ENCODE data around the gene SPEG.
A peak's percentile ranks its signal among the peaks of the same experiment; 100 is the strongest.

Gene SPEG

GRCh38 chr2:219465659-219466561, 31.3 kb downstream of the SPEG start:
- DNase-seq: no peak

DNA sequence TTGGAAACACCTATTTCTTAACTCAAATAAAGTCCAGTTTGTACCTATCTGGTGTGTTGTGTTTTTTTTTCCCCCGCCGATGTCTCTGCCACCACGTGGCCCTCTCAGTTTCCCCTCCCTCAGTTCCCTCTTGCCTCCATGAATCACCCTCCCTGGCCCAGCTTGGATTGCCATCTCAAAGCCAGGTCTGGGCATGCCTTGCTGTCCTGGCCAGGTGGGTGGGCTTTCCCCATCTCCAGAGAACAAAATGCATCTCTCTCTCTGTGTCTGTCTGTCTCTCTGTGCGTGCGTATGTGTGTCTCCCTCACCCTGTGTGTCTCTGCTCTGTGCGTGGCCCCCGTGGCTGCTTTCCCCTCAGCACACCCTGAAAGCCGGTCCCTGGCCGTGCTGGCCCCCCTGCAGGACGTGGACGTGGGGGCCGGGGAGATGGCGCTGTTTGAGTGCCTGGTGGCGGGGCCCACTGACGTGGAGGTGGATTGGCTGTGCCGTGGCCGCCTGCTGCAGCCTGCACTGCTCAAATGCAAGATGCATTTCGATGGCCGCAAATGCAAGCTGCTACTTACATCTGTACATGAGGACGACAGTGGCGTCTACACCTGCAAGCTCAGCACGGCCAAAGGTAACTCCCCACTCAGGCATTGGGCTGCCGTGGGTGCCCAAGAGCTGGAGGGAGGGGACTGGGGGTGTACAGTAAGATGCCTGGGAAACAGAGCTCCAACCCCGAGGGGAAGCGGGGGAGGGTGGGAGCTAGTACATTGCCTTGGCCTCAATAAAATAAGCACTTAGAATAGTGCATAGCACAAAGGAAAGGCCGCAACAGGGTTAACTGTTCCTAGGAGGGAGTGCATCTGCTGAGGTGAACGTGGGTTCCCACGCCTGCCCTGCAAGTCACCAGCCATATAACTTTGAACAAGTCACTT, 32.4 kb downstream of the SPEG start:
- DNase-seq: no peak

GRCh38 chr2:219467736-219468075, 33.1 kb downstream of the SPEG start:
- DNase-seq: no peak

- DNase-seq: no peak
These were observed 34.0 kb downstream of the SPEG start for GRCh38 chr2:219468410-219469185.

DNA sequence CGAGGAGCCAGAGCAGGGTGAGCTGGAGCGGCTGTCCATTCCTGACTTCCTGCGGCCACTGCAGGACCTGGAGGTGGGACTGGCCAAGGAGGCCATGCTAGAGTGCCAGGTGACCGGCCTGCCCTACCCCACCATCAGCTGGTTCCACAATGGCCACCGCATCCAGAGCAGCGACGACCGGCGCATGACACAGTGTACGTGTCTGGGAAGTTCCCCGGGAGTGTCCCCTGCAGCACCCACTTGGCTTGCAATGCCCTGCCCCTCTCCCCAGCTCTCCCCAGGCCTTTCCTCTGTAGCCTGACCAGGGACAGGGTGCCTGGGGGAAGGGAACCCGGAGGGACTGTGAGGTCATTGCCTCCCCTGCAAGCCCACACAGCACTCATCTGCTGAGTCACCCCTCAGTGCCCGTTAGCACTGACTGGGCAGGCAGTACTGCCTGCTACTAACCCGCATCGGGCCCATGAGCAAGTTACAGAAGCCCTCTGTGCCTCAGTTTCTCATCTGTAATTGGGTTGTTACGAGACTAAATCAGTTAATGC, 34.6 kb downstream of the SPEG start:
- DNase-seq: no peak

DNA sequence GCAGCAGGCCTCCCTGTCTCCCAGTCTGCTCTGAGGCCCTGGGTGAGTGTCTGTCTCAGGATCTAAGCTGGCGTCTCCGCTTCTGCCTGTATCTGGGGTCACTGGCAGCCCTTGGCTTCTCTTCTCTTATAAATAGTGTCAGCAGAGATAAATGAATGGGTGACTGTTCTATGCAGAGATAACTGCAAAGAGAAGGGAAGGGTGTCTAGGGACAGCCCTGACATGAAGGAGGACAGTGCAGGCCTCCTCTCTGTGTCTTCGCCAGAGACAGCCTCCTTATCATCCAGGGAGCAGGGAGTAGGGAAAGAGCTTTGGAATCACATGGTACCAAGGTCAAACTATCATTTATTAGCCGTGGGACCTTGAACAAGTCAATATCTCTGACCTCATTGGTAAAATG, 35.8 kb downstream of the SPEG start:
- DNase-seq: no peak

GRCh38 chr2:219471476-219472371, 37.1 kb downstream of the SPEG start:
- no peak for DNase-seq

GRCh38 chr2:219472629-219473187, 38.1 kb downstream of the SPEG start:
- no peak for DNase-seq

GRCh38 chr2:219473511-219473910, 38.9 kb downstream of the SPEG start:
- no peak for DNase-seq

GRCh38 chr2:219474285-219475060, 39.8 kb downstream of the SPEG start:
- no peak for DNase-seq

GRCh38 chr2:219475278-219475677, 40.6 kb downstream of the SPEG start:
- no peak for DNase-seq

GRCh38 chr2:219475697-219476651, 41.3 kb downstream of the SPEG start:
- DNase-seq: peak; percentile 25

DNA sequence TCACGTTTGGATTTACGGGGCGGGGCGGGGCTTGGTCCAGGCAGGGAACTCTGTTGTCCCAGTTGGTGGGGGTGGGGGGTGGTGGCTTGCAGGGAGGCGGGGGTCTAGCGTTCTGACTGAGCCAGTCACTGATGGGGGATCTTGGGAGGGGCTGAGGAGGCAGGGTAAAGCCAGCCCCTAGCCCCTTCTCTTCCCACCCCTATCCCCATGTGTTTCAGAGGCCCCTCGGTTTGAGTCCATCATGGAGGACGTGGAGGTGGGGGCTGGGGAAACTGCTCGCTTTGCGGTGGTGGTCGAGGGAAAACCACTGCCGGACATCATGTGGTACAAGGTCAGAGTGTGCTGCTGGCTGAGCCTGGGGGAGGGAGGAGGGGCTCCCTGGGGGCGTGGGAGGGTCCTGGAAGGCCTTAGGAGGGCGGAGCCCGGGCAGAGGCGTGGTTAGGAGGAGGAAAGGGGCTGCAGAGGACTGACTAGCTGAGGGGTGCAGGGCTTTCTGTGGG, 42.1 kb downstream of the SPEG start:
- no peak for DNase-seq

- DNase-seq: no peak
These were observed 42.5 kb downstream of the SPEG start for GRCh38 chr2:219477179-219477578.

- DNase-seq: no peak
These were observed 43.2 kb downstream of the SPEG start for GRCh38 chr2:219477815-219478214.

DNA sequence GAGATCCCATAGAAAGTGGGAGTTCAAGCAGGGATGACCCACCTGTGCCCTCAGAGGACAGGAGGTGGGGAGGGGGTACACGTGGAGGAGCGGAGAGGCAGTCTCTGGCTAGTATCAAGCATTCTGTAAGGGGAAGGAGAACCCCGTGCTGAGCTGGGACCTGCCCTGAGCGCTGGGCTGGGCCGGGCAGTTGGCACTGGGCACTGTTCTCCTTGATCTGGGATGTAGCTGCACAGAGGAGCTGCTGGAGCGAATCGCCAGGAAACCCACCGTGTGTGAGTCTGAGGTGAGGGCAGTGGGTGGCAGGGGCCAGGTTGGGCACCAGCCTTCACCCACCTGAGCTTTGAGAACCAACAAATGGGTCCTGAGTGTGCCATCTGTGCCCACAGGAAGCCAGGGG, 44.3 kb downstream of the SPEG start:
- no peak for DNase-seq

DNA sequence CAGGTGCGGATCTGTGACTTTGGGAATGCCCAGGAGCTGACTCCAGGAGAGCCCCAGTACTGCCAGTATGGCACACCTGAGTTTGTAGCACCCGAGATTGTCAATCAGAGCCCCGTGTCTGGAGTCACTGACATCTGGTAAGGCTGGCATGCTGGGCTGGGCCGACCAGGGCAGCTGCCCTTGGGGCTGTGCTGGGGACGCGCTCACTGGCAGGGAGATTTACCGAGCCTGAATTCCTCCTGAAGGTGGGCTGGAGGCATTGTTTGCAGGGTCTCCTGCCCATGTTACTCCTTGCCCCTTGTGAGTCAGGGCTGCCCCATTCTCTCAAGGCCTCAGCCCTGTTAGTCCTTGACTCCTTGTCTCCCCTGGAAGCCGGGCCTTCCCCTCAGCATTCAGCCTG, 45.4 kb downstream of the SPEG start:
- no peak for DNase-seq

GRCh38 chr2:219482674-219483405, 48.2 kb downstream of the SPEG start:
- DNase-seq: no peak

All from NCI-H2029 (cell line).